GM23338 (cell line): ENCODE data around the gene ESR2. TPM values are rescaled to one million over a fixed set of nuclear protein-coding genes. Genes with fewer than 3 reads are reported as not detected.

ENCODE experiments used
- ATAC-seq: fragments of 200-7000 bp; cut with Tn5 transposase; 3 replicates; pipeline ENCODE4 v1.9.1; 2020
- DNase-seq: peaks from one replicate; pipeline ENCODE4 v3.0.0-alpha.2; 2015; ENCODE audit warnings: low spot score
- H2AFZ ChIP-seq: fragments of 200-600 bp; sonication (generic); 2 replicates; pipeline ENCODE4 v1.8.0; 2016; ENCODE audit warnings: antibody characterized with exemption, mild to moderate bottlenecking, moderate library complexity
- H3F3A ChIP-seq: fragments of 200-600 bp; sonication (generic); replicated peaks from 2 replicates; pipeline ENCODE4 v1.8.0; 2017; ENCODE audit warnings: antibody characterized with exemption, mixed run types, low read depth
- H3K27ac ChIP-seq: fragments of 200-600 bp; sonication (generic); 2 replicates; pipeline ENCODE4 v1.6.1; 2016; ENCODE audit warnings: low read depth
- H3K27me3 ChIP-seq: fragments of 200-600 bp; sonication (generic); 2 replicates; pipeline ENCODE4 v1.8.0; 2016; ENCODE audit warnings: mild to moderate bottlenecking, mixed run types, moderate library complexity; ENCODE audit not compliant: insufficient read depth
- H3K36me3 ChIP-seq: fragments of 200-600 bp; sonication (generic); 2 replicates; pipeline ENCODE4 v1.8.0; 2016; ENCODE audit warnings: mild to moderate bottlenecking; ENCODE audit not compliant: insufficient read depth
- H3K4me1 ChIP-seq: fragments of 200-600 bp; sonication (generic); 2 replicates; pipeline ENCODE4 v1.8.0; 2016; ENCODE audit warnings: mild to moderate bottlenecking, moderate library complexity; ENCODE audit not compliant: insufficient read depth
- H3K4me2 ChIP-seq: fragments of 200-600 bp; sonication (generic); 2 replicates; pipeline ENCODE4 v1.7.1; 2017; ENCODE audit warnings: mixed run types
- H3K4me3 ChIP-seq: fragments of 200-600 bp; sonication (generic); 2 replicates; pipeline ENCODE4 v1.6.1; 2016; ENCODE audit warnings: mixed run types
- H3K79me2 ChIP-seq: fragments of 200-600 bp; sonication (generic); replicated peaks from 2 replicates; pipeline ENCODE4 v1.8.0; 2017; ENCODE audit warnings: mild to moderate bottlenecking; ENCODE audit not compliant: insufficient read depth
- H3K9me2 ChIP-seq: fragments of 200-600 bp; sonication (generic); 2 replicates; pipeline ENCODE4 v1.8.0; 2017; ENCODE audit not compliant: insufficient read depth
- H4K20me1 ChIP-seq: fragments of 200-600 bp; sonication (generic); replicated peaks from 2 replicates; pipeline ENCODE4 v1.8.0; 2017; ENCODE audit warnings: mild to moderate bottlenecking; ENCODE audit not compliant: insufficient read depth
- H3K27ac Mint-ChIP-seq: 2 replicates; pipeline ENCODE4 v1.8.0; 2020; ENCODE audit warnings: inconsistent platforms, mild to moderate bottlenecking, moderate library complexity, mixed read lengths
- H3K27me3 Mint-ChIP-seq: 3 replicates; pipeline ENCODE4 v1.8.0; 2022; ENCODE audit warnings: low read depth, mild to moderate bottlenecking, moderate library complexity, mixed read lengths, inconsistent platforms; ENCODE audit not compliant: insufficient read depth, poor library complexity
- H3K36me3 Mint-ChIP-seq: 3 replicates; pipeline ENCODE4 v1.8.0; 2021; ENCODE audit warnings: low read depth, mild to moderate bottlenecking, inconsistent platforms, moderate library complexity, mixed read lengths
- H3K4me1 Mint-ChIP-seq: 3 replicates; pipeline ENCODE4 v1.8.0; 2020; ENCODE audit warnings: mild to moderate bottlenecking, inconsistent platforms, mixed read lengths
- H3K4me3 Mint-ChIP-seq: 3 replicates; pipeline ENCODE4 v1.8.0; 2021; ENCODE audit warnings: moderate library complexity, mild to moderate bottlenecking, inconsistent platforms, mixed read lengths
- H3K9me3 Mint-ChIP-seq: 3 replicates; pipeline ENCODE4 v1.8.0; 2020; ENCODE audit warnings: moderate library complexity, mild to moderate bottlenecking, inconsistent platforms, mixed read lengths
- CREB1 ChIP-seq: fragments of 250-450 bp; sonication (Bioruptor Pico); IDR thresholded peaks from 2 replicates; pipeline ENCODE4 v1.5.0; 2020; ENCODE audit warnings: low read depth, mild to moderate bottlenecking, moderate library complexity
- EZH2 ChIP-seq: fragments of 200-600 bp; sonication (generic); IDR thresholded peaks from one replicate; pipeline ENCODE4 v1.8.0; 2017; ENCODE audit warnings: antibody characterized with exemption, mild to moderate bottlenecking, low read depth; ENCODE audit not compliant: unreplicated experiment
- EZH2phosphoT487 ChIP-seq: fragments of 200-600 bp; sonication (generic); IDR thresholded peaks from one replicate; pipeline ENCODE4 v1.8.1; 2018; ENCODE audit warnings: antibody characterized with exemption; ENCODE audit not compliant: unreplicated experiment
- JUNB ChIP-seq: IDR thresholded peaks from one replicate; pipeline ENCODE4 v1.6.1; 2016; ENCODE audit warnings: antibody characterized with exemption; ENCODE audit not compliant: unreplicated experiment
- NANOG ChIP-seq: IDR thresholded peaks from 2 replicates; pipeline ENCODE4 v1.6.1; 2016; ENCODE audit warnings: antibody characterized with exemption, borderline replicate concordance
- POLR2AphosphoS5 ChIP-seq: IDR thresholded peaks from 2 replicates; pipeline ENCODE4 v1.6.1; 2016; ENCODE audit warnings: antibody characterized with exemption, low read depth
- STAT1 ChIP-seq: IDR thresholded peaks from one replicate; pipeline ENCODE4 v1.6.1; 2016; ENCODE audit warnings: antibody characterized with exemption; ENCODE audit not compliant: unreplicated experiment
- ZNF114 ChIP-seq: fragments of 250-450 bp; sonication (Bioruptor Pico); IDR thresholded peaks from 2 replicates; pipeline ENCODE4 v1.5.0; 2020; ENCODE audit warnings: mild to moderate bottlenecking, moderate library complexity
- ZNF331 ChIP-seq: fragments of 250-450 bp; sonication (Bioruptor Pico); IDR thresholded peaks from 2 replicates; pipeline ENCODE4 v1.5.0; 2020; ENCODE audit warnings: low read depth, mild to moderate bottlenecking, moderate library complexity
- polyA plus RNA-seq: library from polyadenylated mRNA; unstranded; fragments of >200 nt; fragmentation: Nextera tagmentation; extraction: Ambion mirVana; gene quantifications from 2 replicates; pipeline ENCODE4 v1.2.1, GENCODE V29; 2016
- total RNA-seq: library from RNA; depleted of rRNA; stranded (reverse); fragments of >200 nt; shearing (Covaris generic); gene quantifications from 2 replicates; pipeline ENCODE4 v1.2.3, GENCODE V29; 2014
- TF ChIP-seq, protein P1 (sequence below): IDR thresholded peaks from 2 replicates; pipeline ENCODE4 v1.6.1; 2016; ENCODE audit warnings: antibody characterized with exemption
- TF ChIP-seq, protein P2 (sequence below): IDR thresholded peaks from one replicate; pipeline ENCODE4 v1.6.1; 2018; ENCODE audit warnings: antibody characterized with exemption; ENCODE audit not compliant: unreplicated experiment
- TF ChIP-seq, protein P3 (sequence below): fragments of 250-450 bp; sonication (Bioruptor Pico); IDR thresholded peaks from 2 replicates; pipeline ENCODE4 v1.5.0; 2020; ENCODE audit warnings: mild to moderate bottlenecking, moderate library complexity
- TF ChIP-seq, protein P4 (sequence below), 2 experiments: fragments of 200-600 bp in 1 of 2; sonication (generic) in 1 of 2; conservative IDR thresholded peaks; 2 replicates each; pipeline versions ENCODE4 v1.5.1 to v1.6.1; 2016 to 2017; ENCODE audit warnings: antibody characterized with exemption in 2 of 2, low read depth in 2 of 2, mild to moderate bottlenecking in 2 of 2, moderate library complexity in 1 of 2

ESR2 gene
- total and polyA plus RNA-seq, 2 experiments from 2014 or later: 0.58 to 0.59 TPM

DNA sequence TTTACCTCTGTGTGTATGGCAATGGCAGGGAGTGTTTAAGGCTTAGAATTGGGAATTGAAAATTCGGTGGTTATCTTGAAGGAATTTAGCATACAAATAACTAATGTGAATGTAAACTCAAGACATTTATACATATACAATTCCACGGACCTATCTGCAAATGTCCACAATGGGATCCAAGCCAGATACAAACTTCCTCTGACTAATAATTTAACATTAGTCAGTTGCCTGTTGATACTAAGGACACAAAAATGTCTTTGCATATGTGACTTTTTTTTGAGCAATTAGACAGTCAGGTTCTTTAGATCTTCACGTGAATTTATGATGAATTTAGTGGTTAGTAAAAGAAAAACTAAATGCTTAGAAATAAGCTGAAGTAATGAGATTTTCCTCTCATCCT is 40.5 kb downstream of the ESR2 start:
- Histone ChIP-seq H3K27me3 (no peaks in the 10 kb centered on the region), H3K36me3 (no peaks in the 10 kb centered on the region), H3K4me1 (no peaks in the 10 kb centered on the region), H2AFZ (no peak overlapping the region), H3K4me3 (no peak overlapping the region), H4K20me1 (no peaks in the 10 kb centered on the region), H3F3A (no peaks in the 10 kb centered on the region), H3K79me2 (no peaks in the 10 kb centered on the region), H3K4me2 (no peak overlapping the region), H3K27ac (no peak overlapping the region), H3K9me2 (no peaks in the 10 kb centered on the region)
- no peaks in the 10 kb centered on the region for H3K9me3 Mint-ChIP-seq
- TF ChIP-seq, protein P1, sequence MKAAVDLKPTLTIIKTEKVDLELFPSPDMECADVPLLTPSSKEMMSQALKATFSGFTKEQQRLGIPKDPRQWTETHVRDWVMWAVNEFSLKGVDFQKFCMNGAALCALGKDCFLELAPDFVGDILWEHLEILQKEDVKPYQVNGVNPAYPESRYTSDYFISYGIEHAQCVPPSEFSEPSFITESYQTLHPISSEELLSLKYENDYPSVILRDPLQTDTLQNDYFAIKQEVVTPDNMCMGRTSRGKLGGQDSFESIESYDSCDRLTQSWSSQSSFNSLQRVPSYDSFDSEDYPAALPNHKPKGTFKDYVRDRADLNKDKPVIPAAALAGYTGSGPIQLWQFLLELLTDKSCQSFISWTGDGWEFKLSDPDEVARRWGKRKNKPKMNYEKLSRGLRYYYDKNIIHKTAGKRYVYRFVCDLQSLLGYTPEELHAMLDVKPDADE: no peak
- TF ChIP-seq CREB1 (CRISPR knock-in tag): no peak
- no peak for TF ChIP-seq NANOG
- TF ChIP-seq JUNB: no peak
- no peak for TF ChIP-seq EZH2phosphoT487
- TF ChIP-seq POLR2AphosphoS5: no peak
- TF ChIP-seq, protein P2, sequence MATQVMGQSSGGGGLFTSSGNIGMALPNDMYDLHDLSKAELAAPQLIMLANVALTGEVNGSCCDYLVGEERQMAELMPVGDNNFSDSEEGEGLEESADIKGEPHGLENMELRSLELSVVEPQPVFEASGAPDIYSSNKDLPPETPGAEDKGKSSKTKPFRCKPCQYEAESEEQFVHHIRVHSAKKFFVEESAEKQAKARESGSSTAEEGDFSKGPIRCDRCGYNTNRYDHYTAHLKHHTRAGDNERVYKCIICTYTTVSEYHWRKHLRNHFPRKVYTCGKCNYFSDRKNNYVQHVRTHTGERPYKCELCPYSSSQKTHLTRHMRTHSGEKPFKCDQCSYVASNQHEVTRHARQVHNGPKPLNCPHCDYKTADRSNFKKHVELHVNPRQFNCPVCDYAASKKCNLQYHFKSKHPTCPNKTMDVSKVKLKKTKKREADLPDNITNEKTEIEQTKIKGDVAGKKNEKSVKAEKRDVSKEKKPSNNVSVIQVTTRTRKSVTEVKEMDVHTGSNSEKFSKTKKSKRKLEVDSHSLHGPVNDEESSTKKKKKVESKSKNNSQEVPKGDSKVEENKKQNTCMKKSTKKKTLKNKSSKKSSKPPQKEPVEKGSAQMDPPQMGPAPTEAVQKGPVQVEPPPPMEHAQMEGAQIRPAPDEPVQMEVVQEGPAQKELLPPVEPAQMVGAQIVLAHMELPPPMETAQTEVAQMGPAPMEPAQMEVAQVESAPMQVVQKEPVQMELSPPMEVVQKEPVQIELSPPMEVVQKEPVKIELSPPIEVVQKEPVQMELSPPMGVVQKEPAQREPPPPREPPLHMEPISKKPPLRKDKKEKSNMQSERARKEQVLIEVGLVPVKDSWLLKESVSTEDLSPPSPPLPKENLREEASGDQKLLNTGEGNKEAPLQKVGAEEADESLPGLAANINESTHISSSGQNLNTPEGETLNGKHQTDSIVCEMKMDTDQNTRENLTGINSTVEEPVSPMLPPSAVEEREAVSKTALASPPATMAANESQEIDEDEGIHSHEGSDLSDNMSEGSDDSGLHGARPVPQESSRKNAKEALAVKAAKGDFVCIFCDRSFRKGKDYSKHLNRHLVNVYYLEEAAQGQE: no peak
- TF ChIP-seq STAT1: no peak
- TF ChIP-seq ZNF331: no peak
- TF ChIP-seq ZNF114: no peak
- TF ChIP-seq EZH2: no peak
- TF ChIP-seq, protein P3, sequence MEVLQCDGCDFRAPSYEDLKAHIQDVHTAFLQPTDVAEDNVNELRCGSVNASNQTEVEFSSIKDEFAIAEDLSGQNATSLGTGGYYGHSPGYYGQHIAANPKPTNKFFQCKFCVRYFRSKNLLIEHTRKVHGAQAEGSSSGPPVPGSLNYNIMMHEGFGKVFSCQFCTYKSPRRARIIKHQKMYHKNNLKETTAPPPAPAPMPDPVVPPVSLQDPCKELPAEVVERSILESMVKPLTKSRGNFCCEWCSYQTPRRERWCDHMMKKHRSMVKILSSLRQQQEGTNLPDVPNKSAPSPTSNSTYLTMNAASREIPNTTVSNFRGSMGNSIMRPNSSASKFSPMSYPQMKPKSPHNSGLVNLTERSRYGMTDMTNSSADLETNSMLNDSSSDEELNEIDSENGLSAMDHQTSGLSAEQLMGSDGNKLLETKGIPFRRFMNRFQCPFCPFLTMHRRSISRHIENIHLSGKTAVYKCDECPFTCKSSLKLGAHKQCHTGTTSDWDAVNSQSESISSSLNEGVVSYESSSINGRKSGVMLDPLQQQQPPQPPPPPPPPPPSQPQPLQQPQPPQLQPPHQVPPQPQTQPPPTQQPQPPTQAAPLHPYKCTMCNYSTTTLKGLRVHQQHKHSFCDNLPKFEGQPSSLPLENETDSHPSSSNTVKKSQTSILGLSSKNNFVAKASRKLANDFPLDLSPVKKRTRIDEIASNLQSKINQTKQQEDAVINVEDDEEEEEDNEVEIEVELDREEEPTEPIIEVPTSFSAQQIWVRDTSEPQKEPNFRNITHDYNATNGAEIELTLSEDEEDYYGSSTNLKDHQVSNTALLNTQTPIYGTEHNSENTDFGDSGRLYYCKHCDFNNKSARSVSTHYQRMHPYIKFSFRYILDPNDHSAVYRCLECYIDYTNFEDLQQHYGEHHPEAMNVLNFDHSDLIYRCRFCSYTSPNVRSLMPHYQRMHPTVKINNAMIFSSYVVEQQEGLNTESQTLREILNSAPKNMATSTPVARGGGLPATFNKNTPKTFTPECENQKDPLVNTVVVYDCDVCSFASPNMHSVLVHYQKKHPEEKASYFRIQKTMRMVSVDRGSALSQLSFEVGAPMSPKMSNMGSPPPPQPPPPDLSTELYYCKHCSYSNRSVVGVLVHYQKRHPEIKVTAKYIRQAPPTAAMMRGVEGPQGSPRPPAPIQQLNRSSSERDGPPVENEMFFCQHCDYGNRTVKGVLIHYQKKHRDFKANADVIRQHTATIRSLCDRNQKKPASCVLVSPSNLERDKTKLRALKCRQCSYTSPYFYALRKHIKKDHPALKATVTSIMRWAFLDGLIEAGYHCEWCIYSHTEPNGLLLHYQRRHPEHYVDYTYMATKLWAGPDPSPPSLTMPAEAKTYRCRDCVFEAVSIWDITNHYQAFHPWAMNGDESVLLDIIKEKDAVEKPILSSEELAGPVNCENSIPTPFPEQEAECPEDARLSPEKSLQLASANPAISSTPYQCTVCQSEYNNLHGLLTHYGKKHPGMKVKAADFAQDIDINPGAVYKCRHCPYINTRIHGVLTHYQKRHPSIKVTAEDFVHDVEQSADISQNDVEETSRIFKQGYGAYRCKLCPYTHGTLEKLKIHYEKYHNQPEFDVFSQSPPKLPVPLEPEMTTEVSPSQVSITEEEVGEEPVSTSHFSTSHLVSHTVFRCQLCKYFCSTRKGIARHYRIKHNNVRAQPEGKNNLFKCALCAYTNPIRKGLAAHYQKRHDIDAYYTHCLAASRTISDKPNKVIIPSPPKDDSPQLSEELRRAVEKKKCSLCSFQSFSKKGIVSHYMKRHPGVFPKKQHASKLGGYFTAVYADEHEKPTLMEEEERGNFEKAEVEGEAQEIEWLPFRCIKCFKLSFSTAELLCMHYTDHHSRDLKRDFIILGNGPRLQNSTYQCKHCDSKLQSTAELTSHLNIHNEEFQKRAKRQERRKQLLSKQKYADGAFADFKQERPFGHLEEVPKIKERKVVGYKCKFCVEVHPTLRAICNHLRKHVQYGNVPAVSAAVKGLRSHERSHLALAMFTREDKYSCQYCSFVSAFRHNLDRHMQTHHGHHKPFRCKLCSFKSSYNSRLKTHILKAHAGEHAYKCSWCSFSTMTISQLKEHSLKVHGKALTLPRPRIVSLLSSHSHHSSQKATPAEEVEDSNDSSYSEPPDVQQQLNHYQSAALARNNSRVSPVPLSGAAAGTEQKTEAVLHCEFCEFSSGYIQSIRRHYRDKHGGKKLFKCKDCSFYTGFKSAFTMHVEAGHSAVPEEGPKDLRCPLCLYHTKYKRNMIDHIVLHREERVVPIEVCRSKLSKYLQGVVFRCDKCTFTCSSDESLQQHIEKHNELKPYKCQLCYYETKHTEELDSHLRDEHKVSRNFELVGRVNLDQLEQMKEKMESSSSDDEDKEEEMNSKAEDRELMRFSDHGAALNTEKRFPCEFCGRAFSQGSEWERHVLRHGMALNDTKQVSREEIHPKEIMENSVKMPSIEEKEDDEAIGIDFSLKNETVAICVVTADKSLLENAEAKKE (CRISPR knock-in tag): no peak
- TF ChIP-seq, protein P4, sequence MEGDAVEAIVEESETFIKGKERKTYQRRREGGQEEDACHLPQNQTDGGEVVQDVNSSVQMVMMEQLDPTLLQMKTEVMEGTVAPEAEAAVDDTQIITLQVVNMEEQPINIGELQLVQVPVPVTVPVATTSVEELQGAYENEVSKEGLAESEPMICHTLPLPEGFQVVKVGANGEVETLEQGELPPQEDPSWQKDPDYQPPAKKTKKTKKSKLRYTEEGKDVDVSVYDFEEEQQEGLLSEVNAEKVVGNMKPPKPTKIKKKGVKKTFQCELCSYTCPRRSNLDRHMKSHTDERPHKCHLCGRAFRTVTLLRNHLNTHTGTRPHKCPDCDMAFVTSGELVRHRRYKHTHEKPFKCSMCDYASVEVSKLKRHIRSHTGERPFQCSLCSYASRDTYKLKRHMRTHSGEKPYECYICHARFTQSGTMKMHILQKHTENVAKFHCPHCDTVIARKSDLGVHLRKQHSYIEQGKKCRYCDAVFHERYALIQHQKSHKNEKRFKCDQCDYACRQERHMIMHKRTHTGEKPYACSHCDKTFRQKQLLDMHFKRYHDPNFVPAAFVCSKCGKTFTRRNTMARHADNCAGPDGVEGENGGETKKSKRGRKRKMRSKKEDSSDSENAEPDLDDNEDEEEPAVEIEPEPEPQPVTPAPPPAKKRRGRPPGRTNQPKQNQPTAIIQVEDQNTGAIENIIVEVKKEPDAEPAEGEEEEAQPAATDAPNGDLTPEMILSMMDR (conservative IDR thresholded peaks at IDR 0.05; ENCODE audit: low read depth in 2 of 2): no peak
- no peaks in the 10 kb centered on the region for H3K36me3 Mint-ChIP-seq
- no peak overlapping the region for H3K4me3 Mint-ChIP-seq
- H3K4me1 Mint-ChIP-seq: peaks cover 11% of the 10 kb centered on the region; the same call in 2 of the 3 replicates
- no peak overlapping the region for H3K27ac Mint-ChIP-seq
- H3K27me3 Mint-ChIP-seq: peaks cover 2% of the 10 kb centered on the region
- DNase-seq: no peak
- ATAC-seq: no peak
